Nephron (organoid): Measurements from ENCODE around the gene FDXR.

Source experiments
- H3K27ac Mint-ChIP-seq, 3 experiments: 2 replicates each; pipeline ENCODE4 v1.8.0; 2020; ENCODE audit warnings: mixed read lengths in 3 of 3, mild to moderate bottlenecking in 2 of 3, moderate library complexity in 1 of 3
- H3K27me3 Mint-ChIP-seq: 2 replicates; pipeline ENCODE4 v1.8.0; 2021; ENCODE audit warnings: low read depth, mild to moderate bottlenecking, moderate library complexity, mixed read lengths
- H3K36me3 Mint-ChIP-seq: 2 replicates; pipeline ENCODE4 v1.8.0; 2020; ENCODE audit warnings: low read depth, mixed read lengths
- H3K4me1 Mint-ChIP-seq: 2 replicates; pipeline ENCODE4 v1.8.0; 2020; ENCODE audit warnings: mixed read lengths
- H3K4me3 Mint-ChIP-seq, 3 experiments: 2 replicates each; pipeline ENCODE4 v1.8.0; 2020; ENCODE audit warnings: mild to moderate bottlenecking in 3 of 3, mixed read lengths in 3 of 3, moderate library complexity in 2 of 3
- H3K9me3 Mint-ChIP-seq: 2 replicates; pipeline ENCODE4 v1.8.0; 2020; ENCODE audit warnings: mixed read lengths
- CTCF ChIP-seq, 3 experiments: fragments of 200-600 bp; sonication (generic); IDR thresholded peaks; one replicate each; pipeline ENCODE4 v1.5.0; 2021; ENCODE audit warnings: antibody characterized with exemption in 3 of 3; ENCODE audit not compliant: unreplicated experiment in 3 of 3

Gene FDXR

DNA sequence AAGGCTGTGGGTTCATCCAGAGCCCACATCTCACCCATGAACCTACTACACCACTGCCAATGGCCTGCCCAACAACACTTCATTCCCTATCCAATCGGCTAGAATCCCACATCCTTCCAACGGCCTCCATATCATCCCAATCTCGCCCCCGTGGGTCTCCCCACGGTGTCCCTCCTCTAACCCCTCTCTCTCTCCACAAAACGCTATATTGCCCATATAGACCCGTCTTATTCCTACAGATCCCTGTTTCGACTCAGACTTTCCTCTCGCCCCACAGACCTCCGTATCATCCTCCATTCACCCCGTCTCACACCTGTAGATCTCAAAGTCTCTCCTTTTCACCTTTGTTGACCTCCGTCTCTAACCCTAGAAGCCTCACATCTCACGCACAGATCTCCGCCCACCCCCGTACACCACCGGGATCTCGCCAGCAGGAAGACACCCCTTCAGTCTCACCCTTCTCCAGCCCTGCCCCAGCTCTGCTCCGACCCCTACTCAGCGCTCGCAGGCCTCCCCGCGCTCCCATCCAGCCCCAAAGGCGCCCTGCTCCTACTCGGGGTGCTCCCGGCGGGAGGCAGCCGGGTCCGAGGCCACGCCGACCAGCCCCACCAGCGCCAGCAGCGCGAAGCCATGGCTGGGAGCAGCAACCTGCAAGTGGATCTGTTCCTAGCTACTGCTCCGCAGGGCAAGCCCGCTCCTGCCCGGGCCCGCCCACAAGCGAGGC lies at the start of gene FDXR:
TSS of gene FDXR (minus strand) at position 682 of the 724 bp plus-strand sequence. CDS start at position 632, 50 bp downstream.
- Mint-ChIP-seq H3K4me1 (peaks cover 21% of the 10 kb centered on the region), H3K27me3 (peaks cover 11% of the 10 kb centered on the region), H3K9me3 (no peaks in the 10 kb centered on the region), H3K27ac (peak within 1 kb of the TSS; percentile 58 to 87 (median 73)), H3K36me3 (no peaks in the 10 kb centered on the region), H3K4me3 (peak within 1 kb of the TSS; percentile 90 to 94 (median 90))
- no peak for TF ChIP-seq CTCF (IDR thresholded peaks at IDR 0.05; ENCODE audit: unreplicated experiment in 3 of 3)

DNA sequence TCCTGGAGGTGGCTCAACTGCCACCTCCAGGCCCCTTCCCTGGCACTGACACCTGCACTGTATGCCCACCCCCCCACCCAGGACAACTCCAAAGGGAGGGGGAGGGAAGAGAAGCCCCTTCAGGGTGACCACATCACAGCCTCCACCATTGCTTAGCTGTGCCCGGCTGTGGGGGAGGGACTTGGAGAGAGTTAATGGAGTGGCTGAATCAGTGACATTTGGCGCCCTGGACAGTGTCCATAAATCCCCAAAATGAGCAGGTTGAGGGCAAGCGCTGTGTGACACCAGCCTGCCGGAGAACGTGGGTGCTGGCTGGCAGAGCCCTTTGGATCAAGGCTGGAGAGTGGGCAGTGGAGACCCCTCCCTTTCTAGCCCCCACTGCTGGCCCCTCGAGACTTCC lies 49.4 kb upstream of the FDXR start:
- Mint-ChIP-seq H3K9me3 (no peaks in the 10 kb centered on the region), H3K27me3 (peaks cover 77% of the 10 kb centered on the region)

GRCh38 chr17:74921769-74922168 lies 49.0 kb upstream of the FDXR start:
- Mint-ChIP-seq H3K9me3 (no peaks in the 10 kb centered on the region), H3K27ac (no peak overlapping the region), H3K36me3 (no peaks in the 10 kb centered on the region), H3K4me3 (no peak overlapping the region), H3K4me1 (no peaks in the 10 kb centered on the region), H3K27me3 (peaks cover 76% of the 10 kb centered on the region)
- TF ChIP-seq CTCF (IDR thresholded peaks at IDR 0.05; ENCODE audit: unreplicated experiment in 3 of 3) = no peak

More for the DNA sequence above, 49.4 kb upstream of the FDXR start:
- Mint-ChIP-seq H3K36me3 (no peaks in the 10 kb centered on the region), H3K4me1 (no peaks in the 10 kb centered on the region), H3K27ac (no peak overlapping the region), H3K4me3 (peak overlapping the region; percentile 61 to 74 (median 72))
- TF ChIP-seq CTCF (IDR thresholded peaks at IDR 0.05; ENCODE audit: unreplicated experiment in 3 of 3) = no peak

DNA sequence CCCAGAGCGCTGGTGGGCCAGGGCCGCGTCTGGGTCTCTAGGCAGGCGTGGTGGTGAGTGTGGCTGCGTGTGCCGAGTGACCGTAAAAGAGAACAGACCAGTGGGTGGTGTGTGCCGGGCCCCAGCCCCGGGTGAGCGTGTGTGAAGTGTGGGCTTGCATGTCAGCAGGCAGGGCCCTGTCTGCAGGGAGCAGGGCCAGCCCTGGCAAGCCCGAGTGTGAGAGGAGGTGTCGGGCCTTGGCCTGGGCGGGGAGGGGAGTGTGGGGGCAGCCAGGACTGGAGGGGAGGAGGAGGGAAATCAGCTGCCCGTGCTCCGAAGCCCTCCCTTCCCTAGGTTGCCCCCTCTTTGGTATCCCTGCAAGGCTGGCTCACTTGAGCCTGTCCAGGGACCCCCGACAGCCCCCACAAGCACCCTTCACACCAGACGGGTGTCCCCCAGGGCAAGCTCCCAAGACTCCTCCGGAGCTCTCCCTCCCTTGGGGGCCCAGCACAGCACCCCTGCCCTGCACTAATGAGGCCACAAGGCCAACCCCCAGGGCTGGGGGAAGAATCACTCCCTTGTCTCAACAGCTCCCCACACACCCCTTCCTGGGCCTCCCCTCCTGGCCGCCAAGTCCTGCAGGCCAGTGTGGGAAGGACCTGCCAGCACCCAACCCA lies 48.4 kb upstream of the FDXR start:
- H3K4me1 Mint-ChIP-seq = no peaks in the 10 kb centered on the region
- H3K9me3 Mint-ChIP-seq = no peaks in the 10 kb centered on the region
- H3K27me3 Mint-ChIP-seq = peaks cover 74% of the 10 kb centered on the region
- H3K27ac Mint-ChIP-seq = peak overlapping the region in 1 of 3 experiments; percentile 62
- peak overlapping the region; percentile 55 to 71 (median 60) for H3K4me3 Mint-ChIP-seq
- TF ChIP-seq CTCF (IDR thresholded peaks at IDR 0.05; ENCODE audit: unreplicated experiment in 3 of 3) = no peak
- H3K36me3 Mint-ChIP-seq = no peaks in the 10 kb centered on the region

DNA sequence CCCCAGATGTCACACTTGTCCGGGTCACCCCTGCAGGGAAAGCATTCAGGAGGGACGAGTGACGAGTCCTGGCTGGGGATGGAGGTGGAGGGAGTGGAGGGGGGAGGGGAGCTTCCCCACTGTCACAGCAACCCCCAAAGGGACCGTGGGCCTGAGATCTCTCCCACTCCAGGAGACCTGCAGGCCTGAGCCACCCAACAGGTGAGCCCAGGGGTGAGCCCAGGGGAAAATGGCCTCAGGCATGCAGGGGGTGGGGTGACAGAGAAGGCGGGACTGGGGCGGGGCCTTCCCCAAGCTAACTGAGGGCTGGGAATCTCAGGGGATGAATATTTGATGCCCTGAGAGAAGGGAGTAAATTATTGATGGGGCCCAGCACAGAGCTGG lies 47.8 kb upstream of the FDXR start:
- no peak for TF ChIP-seq CTCF (IDR thresholded peaks at IDR 0.05; ENCODE audit: unreplicated experiment in 3 of 3)
- Mint-ChIP-seq H3K27me3 (peaks cover 69% of the 10 kb centered on the region), H3K4me1 (no peaks in the 10 kb centered on the region), H3K9me3 (no peaks in the 10 kb centered on the region), H3K36me3 (no peaks in the 10 kb centered on the region), H3K27ac (peak overlapping the region in 1 of 3 experiments; percentile 62), H3K4me3 (peak overlapping the region; percentile 55 to 71 (median 60))

- H3K4me1 Mint-ChIP-seq = no peaks in the 10 kb centered on the region
- no peak overlapping the region for H3K4me3 Mint-ChIP-seq
- H3K27me3 Mint-ChIP-seq = peaks cover 65% of the 10 kb centered on the region
- TF ChIP-seq CTCF (IDR thresholded peaks at IDR 0.05; ENCODE audit: unreplicated experiment in 3 of 3) = no peak
- no peaks in the 10 kb centered on the region for H3K36me3 Mint-ChIP-seq
- H3K9me3 Mint-ChIP-seq = no peaks in the 10 kb centered on the region
- H3K27ac Mint-ChIP-seq = no peak overlapping the region
Observed at GRCh38 chr17:74920306-74920620, 47.5 kb upstream of the FDXR start.
